ENCODE measurements around the gene AQP1.

AQP1 gene

DNA sequence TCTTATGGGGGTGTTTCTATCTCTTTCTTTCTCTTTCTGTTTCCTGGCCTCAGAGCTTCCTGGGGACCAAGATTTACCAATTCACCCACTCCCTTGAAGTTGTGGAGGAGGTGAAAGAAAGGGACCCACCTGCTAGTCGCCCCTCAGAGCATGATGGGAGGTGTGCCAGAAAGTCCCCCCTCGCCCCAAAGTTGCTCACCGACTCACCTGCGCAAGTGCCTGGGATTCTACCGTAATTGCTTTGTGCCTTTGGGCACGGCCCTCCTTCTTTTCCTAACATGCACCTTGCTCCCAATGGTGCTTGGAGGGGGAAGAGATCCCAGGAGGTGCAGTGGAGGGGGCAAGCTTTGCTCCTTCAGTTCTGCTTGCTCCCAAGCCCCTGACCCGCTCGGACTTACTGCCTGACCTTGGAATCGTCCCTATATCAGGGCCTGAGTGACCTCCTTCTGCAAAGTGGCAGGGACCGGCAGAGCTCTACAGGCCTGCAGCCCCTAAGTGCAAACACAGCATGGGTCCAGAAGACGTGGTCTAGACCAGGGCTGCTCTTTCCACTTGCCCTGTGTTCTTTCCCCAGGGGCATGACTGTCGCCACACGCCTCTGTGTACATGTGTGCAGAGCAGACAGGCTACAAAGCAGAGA lies 12.2 kb downstream of the AQP1 start:
- TF ChIP-seq, protein P1, sequence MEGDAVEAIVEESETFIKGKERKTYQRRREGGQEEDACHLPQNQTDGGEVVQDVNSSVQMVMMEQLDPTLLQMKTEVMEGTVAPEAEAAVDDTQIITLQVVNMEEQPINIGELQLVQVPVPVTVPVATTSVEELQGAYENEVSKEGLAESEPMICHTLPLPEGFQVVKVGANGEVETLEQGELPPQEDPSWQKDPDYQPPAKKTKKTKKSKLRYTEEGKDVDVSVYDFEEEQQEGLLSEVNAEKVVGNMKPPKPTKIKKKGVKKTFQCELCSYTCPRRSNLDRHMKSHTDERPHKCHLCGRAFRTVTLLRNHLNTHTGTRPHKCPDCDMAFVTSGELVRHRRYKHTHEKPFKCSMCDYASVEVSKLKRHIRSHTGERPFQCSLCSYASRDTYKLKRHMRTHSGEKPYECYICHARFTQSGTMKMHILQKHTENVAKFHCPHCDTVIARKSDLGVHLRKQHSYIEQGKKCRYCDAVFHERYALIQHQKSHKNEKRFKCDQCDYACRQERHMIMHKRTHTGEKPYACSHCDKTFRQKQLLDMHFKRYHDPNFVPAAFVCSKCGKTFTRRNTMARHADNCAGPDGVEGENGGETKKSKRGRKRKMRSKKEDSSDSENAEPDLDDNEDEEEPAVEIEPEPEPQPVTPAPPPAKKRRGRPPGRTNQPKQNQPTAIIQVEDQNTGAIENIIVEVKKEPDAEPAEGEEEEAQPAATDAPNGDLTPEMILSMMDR (IDR thresholded peaks at IDR 0.05; ENCODE audit: low read depth, low read length) = no peak

DNA sequence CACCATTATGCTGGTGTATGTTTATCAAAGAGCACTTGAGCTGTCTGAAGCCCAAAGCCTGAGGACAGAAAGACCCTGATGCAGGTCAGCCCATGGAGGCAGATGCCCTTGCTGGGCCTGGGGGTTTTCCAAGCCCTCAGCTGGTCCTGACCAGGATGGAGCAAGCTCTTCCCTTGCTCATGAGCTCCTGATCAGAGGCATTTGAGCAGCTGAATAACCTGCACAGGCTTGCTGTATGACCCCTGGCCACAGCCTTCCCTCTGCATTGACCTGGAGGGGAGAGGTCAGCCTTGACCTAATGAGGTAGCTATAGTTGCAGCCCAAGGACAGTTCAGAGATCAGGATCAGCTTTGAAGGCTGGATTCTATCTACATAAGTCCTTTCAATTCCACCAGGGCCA lies 13.0 kb downstream of the AQP1 start:
- no peak overlapping the region for H3K4me3 ChIP-seq (ENCODE audit: low read depth, low read length)
- peaks cover 5% of the 10 kb centered on the region for H3K9me3 ChIP-seq (ENCODE audit: severe bottlenecking)
- no peak for DNase-seq
- H3K27ac ChIP-seq = no peak overlapping the region
- TF ChIP-seq, protein P1 (IDR thresholded peaks at IDR 0.05; ENCODE audit: low read depth, low read length) = no peak
- no peaks in the 10 kb centered on the region for H3K27me3 ChIP-seq (ENCODE audit: insufficient read depth, low read depth, severe bottlenecking)
- no peaks in the 10 kb centered on the region for H3K36me3 ChIP-seq

More for the DNA sequence above, 12.2 kb downstream of the AQP1 start:
- no peak overlapping the region for H3K27ac ChIP-seq
- peaks cover 5% of the 10 kb centered on the region for H3K9me3 ChIP-seq (ENCODE audit: severe bottlenecking)
- DNase-seq = peak; percentile 3
- no peaks in the 10 kb centered on the region for H3K27me3 ChIP-seq (ENCODE audit: insufficient read depth, low read depth, severe bottlenecking)
- no peak overlapping the region for H3K4me3 ChIP-seq (ENCODE audit: low read depth, low read length)
- no peaks in the 10 kb centered on the region for H3K36me3 ChIP-seq

DNA sequence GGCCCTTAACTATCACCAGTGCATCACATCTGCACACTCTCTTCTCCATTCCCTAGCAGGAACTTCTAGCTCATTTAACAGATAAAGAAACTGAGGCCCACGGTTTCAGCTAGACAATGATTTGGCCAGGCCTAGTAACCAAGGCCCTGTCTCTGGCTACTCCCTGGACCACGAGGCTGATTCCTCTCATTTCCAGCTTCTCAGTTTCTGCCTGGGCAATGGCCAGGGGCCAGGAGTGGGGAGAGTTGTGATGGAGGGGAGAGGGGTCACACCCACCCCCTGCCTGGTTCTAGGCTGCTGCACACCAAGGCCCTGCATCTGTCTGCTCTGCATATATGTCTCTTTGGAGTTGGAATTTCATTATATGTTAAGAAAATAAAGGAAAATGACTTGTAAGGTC lies 13.5 kb downstream of the AQP1 start:
- DNase-seq = no peak
- Histone ChIP-seq H3K9me3 (ENCODE audit: severe bottlenecking) (peaks cover 5% of the 10 kb centered on the region), H3K36me3 (no peaks in the 10 kb centered on the region), H3K27me3 (ENCODE audit: insufficient read depth, low read depth, severe bottlenecking) (no peaks in the 10 kb centered on the region), H3K4me3 (ENCODE audit: low read depth, low read length) (no peak overlapping the region), H3K27ac (no peak overlapping the region)
- TF ChIP-seq, protein P1 (IDR thresholded peaks at IDR 0.05; ENCODE audit: low read depth, low read length) = no peak

DNA sequence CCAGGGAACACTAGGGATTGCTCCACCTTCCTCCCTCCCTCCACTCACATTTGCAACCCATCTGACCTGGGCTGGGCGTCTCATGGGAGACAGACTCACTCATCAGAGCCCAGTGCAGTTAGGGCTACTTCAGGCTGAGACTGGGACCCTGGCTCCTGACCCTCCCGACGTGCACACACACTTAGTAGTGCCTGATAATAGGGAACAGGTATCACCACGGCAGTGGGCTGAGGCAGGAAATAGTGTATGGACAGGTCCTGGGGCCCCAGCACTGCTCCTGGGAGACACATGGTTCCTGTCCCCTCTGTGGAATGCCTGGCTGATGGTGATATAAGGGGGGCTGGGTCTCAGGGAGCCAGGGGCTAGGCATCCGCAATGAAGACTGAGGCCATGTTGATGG lies 14.3 kb downstream of the AQP1 start:
- no peak overlapping the region for H3K4me3 ChIP-seq (ENCODE audit: low read depth, low read length)
- DNase-seq = no peak
- no peaks in the 10 kb centered on the region for H3K36me3 ChIP-seq
- TF ChIP-seq, protein P1 (IDR thresholded peaks at IDR 0.05; ENCODE audit: low read depth, low read length) = no peak
- peaks cover 5% of the 10 kb centered on the region for H3K9me3 ChIP-seq (ENCODE audit: severe bottlenecking)
- no peaks in the 10 kb centered on the region for H3K27me3 ChIP-seq (ENCODE audit: insufficient read depth, low read depth, severe bottlenecking)
- no peak overlapping the region for H3K27ac ChIP-seq

DNA sequence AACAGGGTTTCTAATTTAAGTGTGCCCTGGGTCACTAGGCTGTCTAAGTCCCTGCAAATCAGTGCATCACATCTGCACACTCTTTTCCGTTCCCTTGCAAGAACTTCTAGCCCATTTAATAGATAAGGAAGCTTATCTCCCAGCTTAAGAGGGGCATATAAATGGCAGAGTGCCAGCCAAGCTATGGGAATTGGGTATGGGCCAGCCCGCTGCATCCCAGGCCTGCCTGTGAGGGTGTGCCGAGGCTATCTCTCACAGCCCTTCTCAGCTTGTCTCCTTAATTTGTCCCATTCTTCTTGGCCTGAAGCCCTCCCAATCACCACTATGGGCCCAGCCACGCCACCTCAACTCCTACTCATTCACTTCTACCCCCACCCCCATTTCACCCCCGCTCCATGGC lies 14.7 kb downstream of the AQP1 start:
- TF ChIP-seq, protein P1 (IDR thresholded peaks at IDR 0.05; ENCODE audit: low read depth, low read length) = no peak

DNA sequence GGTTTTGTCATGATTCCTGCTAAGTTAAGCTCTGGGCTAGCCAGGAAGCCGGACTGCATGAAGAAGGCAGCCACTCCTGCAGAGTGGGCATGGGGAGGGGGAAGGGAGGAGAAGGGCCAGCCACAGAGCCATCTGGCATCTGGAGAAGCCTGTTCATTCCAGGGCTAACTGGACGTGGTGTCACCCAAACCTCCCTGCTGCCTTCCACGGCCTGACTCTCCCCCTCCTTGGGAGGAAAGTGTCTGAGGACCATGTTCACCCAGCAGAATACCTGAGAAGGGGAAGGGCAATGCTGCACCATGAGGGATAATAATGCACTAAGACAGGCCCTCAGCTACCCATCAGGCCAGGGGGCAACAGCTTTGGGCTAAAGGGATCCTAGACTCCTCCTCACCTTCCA lies 15.4 kb downstream of the AQP1 start:
- TF ChIP-seq, protein P1 (IDR thresholded peaks at IDR 0.05; ENCODE audit: low read depth, low read length) = no peak
- no peak overlapping the region for H3K4me3 ChIP-seq (ENCODE audit: low read depth, low read length)
- H3K36me3 ChIP-seq = no peaks in the 10 kb centered on the region
- no peaks in the 10 kb centered on the region for H3K27me3 ChIP-seq (ENCODE audit: insufficient read depth, low read depth, severe bottlenecking)
- no peak for DNase-seq
- H3K27ac ChIP-seq = no peak overlapping the region
- peaks cover 5% of the 10 kb centered on the region for H3K9me3 ChIP-seq (ENCODE audit: severe bottlenecking)

More for the DNA sequence above, 14.7 kb downstream of the AQP1 start:
- H3K36me3 ChIP-seq = no peaks in the 10 kb centered on the region
- peaks cover 5% of the 10 kb centered on the region for H3K9me3 ChIP-seq (ENCODE audit: severe bottlenecking)
- no peak overlapping the region for H3K4me3 ChIP-seq (ENCODE audit: low read depth, low read length)
- H3K27me3 ChIP-seq (ENCODE audit: insufficient read depth, low read depth, severe bottlenecking) = no peaks in the 10 kb centered on the region
- DNase-seq = no peak
- no peak overlapping the region for H3K27ac ChIP-seq
